BLaER1 (cell line): ENCODE measurements around the gene EEF1A2.

Experiments used
- H3K27ac ChIP-seq: shearing (Covaris generic); formaldehyde crosslinking; 2 replicates; pipeline ENCODE4 v1.8.1; 2022
- H3K27me3 ChIP-seq: shearing (Covaris generic); formaldehyde crosslinking; 2 replicates; pipeline ENCODE4 v1.8.1; 2022
- H3K36me3 ChIP-seq: shearing (Covaris generic); formaldehyde crosslinking; 2 replicates; pipeline ENCODE4 v1.8.1; 2022
- H3K4me1 ChIP-seq: shearing (Covaris generic); formaldehyde crosslinking; 2 replicates; pipeline ENCODE4 v1.8.1; 2022
- H3K4me2 ChIP-seq: shearing (Covaris generic); formaldehyde crosslinking; 2 replicates; pipeline ENCODE4 v1.8.1; 2022
- H3K4me3 ChIP-seq: shearing (Covaris generic); formaldehyde crosslinking; 2 replicates; pipeline ENCODE4 v1.8.1; 2022
- H3K9ac ChIP-seq: shearing (Covaris generic); formaldehyde crosslinking; 2 replicates; pipeline ENCODE4 v1.8.1; 2022
- H3K9me3 ChIP-seq: shearing (Covaris generic); formaldehyde crosslinking; 2 replicates; pipeline ENCODE4 v1.8.1; 2022
- H4K20me1 ChIP-seq: shearing (Covaris generic); formaldehyde crosslinking; 2 replicates; pipeline ENCODE4 v1.8.1; 2022
- Cebpa-rat ChIP-seq: shearing (Covaris generic); IDR thresholded peaks from 2 replicates; pipeline ENCODE4 v1.8.1; 2022

EEF1A2 gene

GRCh38 chr20:63454731-63455567 is 43.9 kb downstream of the EEF1A2 start:
- peak overlapping the region; percentile 99 for H3K4me2 ChIP-seq
- H3K9ac ChIP-seq: peak overlapping the region; percentile 80
- no peaks in the 10 kb centered on the region for H3K36me3 ChIP-seq
- peak overlapping the region; percentile 60 for H3K4me3 ChIP-seq
- peak overlapping the region; percentile 93 for H3K27ac ChIP-seq
- peaks cover 5% of the 10 kb centered on the region; the same call in 1 of the 2 replicates for H3K27me3 ChIP-seq
- H3K9me3 ChIP-seq: no peaks in the 10 kb centered on the region
- H4K20me1 ChIP-seq: no peaks in the 10 kb centered on the region; the same call in 1 of the 2 replicates
- peaks cover 96% of the 10 kb centered on the region for H3K4me1 ChIP-seq
- TF ChIP-seq Cebpa-rat: no peak

DNA sequence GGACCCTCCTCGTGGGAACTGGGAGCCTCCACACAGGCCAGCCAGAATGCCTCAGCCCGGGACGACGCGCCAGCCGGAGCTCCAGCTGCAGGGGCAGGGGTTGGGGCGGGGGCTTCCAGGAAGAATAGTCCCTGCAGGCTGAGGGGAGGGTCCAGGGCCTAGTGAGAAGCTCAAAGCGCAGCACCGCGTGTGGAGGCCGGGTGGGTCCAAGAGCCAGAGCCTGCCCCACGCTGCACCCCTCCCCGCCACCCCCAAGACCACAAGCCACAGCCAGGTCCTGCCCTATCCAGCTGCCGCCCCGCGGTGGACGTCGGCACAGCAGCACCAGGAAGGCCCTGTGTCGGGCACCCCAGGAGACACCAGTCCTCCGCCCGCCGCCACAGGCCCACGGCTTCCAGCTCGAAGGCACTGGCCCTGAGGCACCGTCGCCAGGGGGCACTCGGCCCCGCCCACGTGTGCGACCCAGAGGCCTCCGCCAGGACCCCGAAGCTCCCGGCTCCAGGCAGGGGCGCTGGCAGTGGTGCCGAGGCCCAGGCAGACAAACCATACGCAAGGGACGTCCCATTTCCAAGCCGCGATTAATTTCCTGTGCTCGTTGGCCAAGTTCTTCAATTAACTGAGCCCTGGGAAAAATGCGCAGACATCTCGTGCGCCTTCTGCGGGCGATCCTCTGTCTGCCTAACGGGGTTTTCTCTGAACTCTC is 45.9 kb downstream of the EEF1A2 start:
- peak overlapping the region; percentile 99 for H3K4me2 ChIP-seq
- TF ChIP-seq Cebpa-rat: no peak

GRCh38 chr20:63452341-63452740 is 46.5 kb downstream of the EEF1A2 start:
- TF ChIP-seq Cebpa-rat: no peak
- Histone ChIP-seq H3K4me3 (no peak overlapping the region), H3K9ac (no peak overlapping the region), H3K27ac (no peak overlapping the region), H3K27me3 (peaks cover 5% of the 10 kb centered on the region; the same call in 1 of the 2 replicates), H3K4me2 (peak overlapping the region; percentile 99), H3K36me3 (no peaks in the 10 kb centered on the region), H3K9me3 (no peaks in the 10 kb centered on the region), H4K20me1 (no peaks in the 10 kb centered on the region), H3K4me1 (peaks cover 91% of the 10 kb centered on the region)

More for the DNA sequence above, 45.9 kb downstream of the EEF1A2 start:
- Histone ChIP-seq H3K27me3 (peaks cover 5% of the 10 kb centered on the region; the same call in 1 of the 2 replicates), H3K4me1 (peaks cover 91% of the 10 kb centered on the region), H4K20me1 (no peaks in the 10 kb centered on the region), H3K4me3 (peak overlapping the region; percentile 60), H3K36me3 (no peaks in the 10 kb centered on the region), H3K9me3 (no peaks in the 10 kb centered on the region), H3K9ac (peak overlapping the region; percentile 80; the same call in 1 of the 2 replicates), H3K27ac (peak overlapping the region; percentile 93)

GRCh38 chr20:63451821-63452220 is 47.1 kb downstream of the EEF1A2 start:
- H3K27me3 ChIP-seq: peaks cover 5% of the 10 kb centered on the region; the same call in 1 of the 2 replicates
- peaks cover 91% of the 10 kb centered on the region for H3K4me1 ChIP-seq
- H3K9ac ChIP-seq: no peak overlapping the region
- peak overlapping the region; percentile 99 for H3K4me2 ChIP-seq
- H3K36me3 ChIP-seq: no peaks in the 10 kb centered on the region
- no peak for TF ChIP-seq Cebpa-rat
- peak overlapping the region; percentile 29 for H3K27ac ChIP-seq
- H4K20me1 ChIP-seq: no peaks in the 10 kb centered on the region
- no peaks in the 10 kb centered on the region for H3K9me3 ChIP-seq
- H3K4me3 ChIP-seq: no peak overlapping the region

GRCh38 chr20:63449796-63450730 is 48.8 kb downstream of the EEF1A2 start:
- no peak for TF ChIP-seq Cebpa-rat
- Histone ChIP-seq H3K4me1 (peaks cover 91% of the 10 kb centered on the region), H3K27me3 (no peaks in the 10 kb centered on the region), H3K4me3 (no peak overlapping the region), H3K9me3 (no peaks in the 10 kb centered on the region), H3K4me2 (peak overlapping the region; percentile 99), H4K20me1 (no peaks in the 10 kb centered on the region), H3K9ac (no peak overlapping the region), H3K27ac (no peak overlapping the region), H3K36me3 (no peaks in the 10 kb centered on the region)

GRCh38 chr20:63449025-63449424 is 49.9 kb downstream of the EEF1A2 start:
- no peak overlapping the region for H3K4me3 ChIP-seq
- peak overlapping the region; percentile 89; the same call in 1 of the 2 replicates for H3K4me2 ChIP-seq
- TF ChIP-seq Cebpa-rat: no peak
- peaks cover 91% of the 10 kb centered on the region for H3K4me1 ChIP-seq
- H3K36me3 ChIP-seq: no peaks in the 10 kb centered on the region
- no peak overlapping the region for H3K27ac ChIP-seq
- H4K20me1 ChIP-seq: no peaks in the 10 kb centered on the region
- H3K27me3 ChIP-seq: no peaks in the 10 kb centered on the region
- no peaks in the 10 kb centered on the region for H3K9me3 ChIP-seq
- H3K9ac ChIP-seq: no peak overlapping the region

DNA sequence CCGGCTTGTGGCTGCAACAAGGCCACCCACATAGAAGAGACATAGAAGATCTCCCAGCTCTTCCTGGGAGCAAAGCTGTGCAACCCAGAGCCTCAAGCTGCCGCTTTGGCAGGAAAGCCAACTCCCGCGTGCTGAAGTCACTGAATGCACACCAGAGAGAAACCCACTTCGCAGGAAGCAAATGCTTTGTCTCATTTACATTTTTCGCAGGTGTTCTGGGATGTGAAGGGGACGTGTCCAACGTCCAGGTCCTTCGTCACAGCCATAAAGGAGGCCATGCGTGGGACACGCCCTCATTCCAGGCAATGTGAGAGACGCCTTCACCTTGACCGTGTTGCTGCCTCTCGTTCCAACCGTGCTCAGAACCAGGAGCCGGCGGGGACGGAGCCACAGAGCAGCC is 50.9 kb downstream of the EEF1A2 start:
- H3K9me3 ChIP-seq: no peaks in the 10 kb centered on the region
- peak overlapping the region; percentile 89 for H3K4me2 ChIP-seq
- H3K4me1 ChIP-seq: peaks cover 87% of the 10 kb centered on the region
- no peak for TF ChIP-seq Cebpa-rat
- no peak overlapping the region for H3K9ac ChIP-seq
- no peak overlapping the region for H3K27ac ChIP-seq
- no peaks in the 10 kb centered on the region for H4K20me1 ChIP-seq
- H3K4me3 ChIP-seq: no peak overlapping the region
- no peaks in the 10 kb centered on the region for H3K36me3 ChIP-seq
- H3K27me3 ChIP-seq: no peaks in the 10 kb centered on the region

DNA sequence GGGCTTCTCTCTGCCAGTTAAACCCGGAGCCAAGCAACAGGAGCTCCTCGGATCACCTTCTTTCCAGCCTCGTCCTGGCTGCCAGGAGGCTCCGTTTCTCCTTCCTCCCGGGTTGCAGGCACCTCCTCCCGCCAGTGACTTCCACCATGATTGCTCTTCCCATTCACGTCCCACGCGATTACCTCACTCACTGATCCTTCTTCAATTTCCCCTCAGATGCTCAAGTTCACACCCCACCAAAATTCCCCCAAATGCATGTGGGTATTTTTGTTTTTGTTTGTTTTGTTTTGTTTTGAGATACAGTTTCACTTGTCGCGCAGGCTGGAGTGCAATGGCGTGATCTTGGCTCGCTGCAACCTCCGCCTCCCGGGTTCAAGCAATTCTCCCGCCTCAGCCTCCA is 51.6 kb downstream of the EEF1A2 start:
- Histone ChIP-seq H3K9me3 (no peaks in the 10 kb centered on the region), H4K20me1 (no peaks in the 10 kb centered on the region), H3K4me2 (peak overlapping the region; percentile 89), H3K4me3 (no peak overlapping the region), H3K4me1 (peaks cover 85% of the 10 kb centered on the region), H3K27ac (0 out of 2 replicates have a peak overlapping the region, but pooled peaks have one; percentile 60), H3K9ac (peak overlapping the region; percentile 34; the same call in 1 of the 2 replicates), H3K36me3 (no peaks in the 10 kb centered on the region), H3K27me3 (no peaks in the 10 kb centered on the region)
- no peak for TF ChIP-seq Cebpa-rat
